Tibial artery (tissue), 4 donors: ENCODE measurements around the gene ALG1.

Experiments
- DNase-seq, 2 donors: peaks; one replicate each; pipeline ENCODE4 v3.0.0-alpha.2; 2019
- H3K27ac ChIP-seq, 2 donors: fragments of 200-600 bp; sonication (generic) in 1 of 2; 1 replicate in 1 of 2; 2 replicates in 1 of 2; pipeline ENCODE4 v1.5.1; 2018 to 2019; ENCODE audit warnings: mild to moderate bottlenecking in 1 of 2
- H3K27me3 ChIP-seq, 2 donors: fragments of 200-600 bp; sonication (generic) in 1 of 2; one replicate each; pipeline versions ENCODE4 v1.5.1 to v1.6.0; 2016 to 2019
- H3K36me3 ChIP-seq, 3 donors: fragments of 200-600 bp; sonication (generic) in 2 of 3; one replicate each; pipeline ENCODE4 v1.5.1; 2016 to 2019; ENCODE audit warnings: mild to moderate bottlenecking in 2 of 3
- H3K4me1 ChIP-seq, 4 donors: fragments of 200-600 bp; sonication (generic) in 2 of 4; 1 replicate in 3 of 4; 2 replicates in 1 of 4; pipeline ENCODE4 v1.5.1; 2016 to 2019
- H3K4me3 ChIP-seq, 2 donors: fragments of 200-600 bp; sonication (generic) in 1 of 2; 1 replicate in 1 of 2; 2 replicates in 1 of 2; pipeline ENCODE4 v1.5.1; 2018 to 2019; ENCODE audit warnings: mild to moderate bottlenecking in 2 of 2
- H3K9me3 ChIP-seq, 3 donors: fragments of 200-600 bp; sonication (generic) in 1 of 3; one replicate each; pipeline ENCODE4 v1.5.1; 2016 to 2019
- intact Hi-C: fragments of 100-400 bp; cut with DNase I; formaldehyde crosslinking; loops from one replicate; pipeline ENCODE4 v1.15.0; 2023; ENCODE audit warnings: low total_unique reads
- TF ChIP-seq, protein P1 (sequence below), 2 experiments: fragments of 200-600 bp in 1 of 2; fragments of 450-650 bp in 1 of 2; IDR thresholded peaks; one replicate each; pipeline ENCODE4 v1.5.1; 2017 to 2019; ENCODE audit warnings: antibody characterized with exemption in 2 of 2, mild to moderate bottlenecking in 1 of 2, moderate library complexity in 1 of 2

Gene ALG1, protein sequence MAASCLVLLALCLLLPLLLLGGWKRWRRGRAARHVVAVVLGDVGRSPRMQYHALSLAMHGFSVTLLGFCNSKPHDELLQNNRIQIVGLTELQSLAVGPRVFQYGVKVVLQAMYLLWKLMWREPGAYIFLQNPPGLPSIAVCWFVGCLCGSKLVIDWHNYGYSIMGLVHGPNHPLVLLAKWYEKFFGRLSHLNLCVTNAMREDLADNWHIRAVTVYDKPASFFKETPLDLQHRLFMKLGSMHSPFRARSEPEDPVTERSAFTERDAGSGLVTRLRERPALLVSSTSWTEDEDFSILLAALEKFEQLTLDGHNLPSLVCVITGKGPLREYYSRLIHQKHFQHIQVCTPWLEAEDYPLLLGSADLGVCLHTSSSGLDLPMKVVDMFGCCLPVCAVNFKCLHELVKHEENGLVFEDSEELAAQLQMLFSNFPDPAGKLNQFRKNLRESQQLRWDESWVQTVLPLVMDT

GRCh38 chr16:5071681-5072333, at the start of gene ALG1:
Gene ALG1 (plus strand): TSS chr16:5071843. CDS start chr16:5071850, 7 bp downstream.
- peak within 1 kb of the TSS; percentile 81 to 83 for H3K27ac ChIP-seq
- TF ChIP-seq, protein P1, sequence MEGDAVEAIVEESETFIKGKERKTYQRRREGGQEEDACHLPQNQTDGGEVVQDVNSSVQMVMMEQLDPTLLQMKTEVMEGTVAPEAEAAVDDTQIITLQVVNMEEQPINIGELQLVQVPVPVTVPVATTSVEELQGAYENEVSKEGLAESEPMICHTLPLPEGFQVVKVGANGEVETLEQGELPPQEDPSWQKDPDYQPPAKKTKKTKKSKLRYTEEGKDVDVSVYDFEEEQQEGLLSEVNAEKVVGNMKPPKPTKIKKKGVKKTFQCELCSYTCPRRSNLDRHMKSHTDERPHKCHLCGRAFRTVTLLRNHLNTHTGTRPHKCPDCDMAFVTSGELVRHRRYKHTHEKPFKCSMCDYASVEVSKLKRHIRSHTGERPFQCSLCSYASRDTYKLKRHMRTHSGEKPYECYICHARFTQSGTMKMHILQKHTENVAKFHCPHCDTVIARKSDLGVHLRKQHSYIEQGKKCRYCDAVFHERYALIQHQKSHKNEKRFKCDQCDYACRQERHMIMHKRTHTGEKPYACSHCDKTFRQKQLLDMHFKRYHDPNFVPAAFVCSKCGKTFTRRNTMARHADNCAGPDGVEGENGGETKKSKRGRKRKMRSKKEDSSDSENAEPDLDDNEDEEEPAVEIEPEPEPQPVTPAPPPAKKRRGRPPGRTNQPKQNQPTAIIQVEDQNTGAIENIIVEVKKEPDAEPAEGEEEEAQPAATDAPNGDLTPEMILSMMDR (IDR thresholded peaks at IDR 0.05): no peak
- intact Hi-C loops: loop anchor here (10.0 kb wide), 1 partner anchor 107 kb away; no protein-coding TSS in a partner anchor
- no peaks in the 10 kb centered on the region for H3K27me3 ChIP-seq
- peak; percentile 89 to 93 for DNase-seq
- H3K36me3 ChIP-seq: peaks cover 8 to 19% (median 16%) of the 10 kb centered on the region in 3 donors
- peaks cover 0 to 17% (median 6%) of the 10 kb centered on the region in 4 donors for H3K4me1 ChIP-seq
- no peaks in the 10 kb centered on the region for H3K9me3 ChIP-seq
- H3K4me3 ChIP-seq: peak within 1 kb of the TSS; percentile 67 to 85

GRCh38 chr16:5022521-5022920, 49.1 kb upstream of the ALG1 start:
- Histone ChIP-seq H3K36me3 (peaks cover 0 to 25% (median 0%) of the 10 kb centered on the region in 3 donors), H3K4me1 (no peaks in the 10 kb centered on the region), H3K9me3 (no peaks in the 10 kb centered on the region), H3K27me3 (peaks cover 0 to 9% of the 10 kb centered on the region in 2 donors), H3K27ac (no peak overlapping the region), H3K4me3 (no peak overlapping the region)
- TF ChIP-seq, protein P1 (IDR thresholded peaks at IDR 0.05): no peak
- no peak for DNase-seq
- intact Hi-C loops: no loop called here

DNA sequence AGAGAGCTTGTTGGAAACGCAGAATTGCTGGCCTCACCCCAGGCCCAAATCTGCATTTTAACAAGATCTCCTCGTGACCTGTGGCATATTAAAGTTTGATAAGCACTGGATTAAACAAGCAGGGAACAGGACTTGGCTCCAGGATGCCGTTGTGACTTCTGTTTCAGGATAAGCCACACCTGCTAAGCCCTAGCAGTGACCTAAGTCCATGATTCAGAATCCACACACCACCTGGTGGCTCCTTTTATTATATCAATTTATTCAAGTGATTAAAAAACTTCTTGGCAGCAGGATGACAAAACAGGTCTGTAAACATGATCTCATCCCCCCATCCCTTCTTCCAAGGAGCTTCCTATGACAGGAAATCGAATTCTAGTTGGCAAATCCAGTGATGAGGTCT, 47.0 kb upstream of the ALG1 start:
- H3K36me3 ChIP-seq: peaks cover 0 to 43% (median 0%) of the 10 kb centered on the region in 3 donors
- H3K4me3 ChIP-seq: no peak overlapping the region
- no peak for DNase-seq
- TF ChIP-seq, protein P1 (IDR thresholded peaks at IDR 0.05): no peak
- H3K9me3 ChIP-seq: no peaks in the 10 kb centered on the region
- H3K27ac ChIP-seq: no peak overlapping the region
- H3K4me1 ChIP-seq: no peaks in the 10 kb centered on the region
- intact Hi-C loops: no loop called here
- H3K27me3 ChIP-seq: peaks cover 0 to 9% of the 10 kb centered on the region in 2 donors

GRCh38 chr16:5025171-5025632, 46.4 kb upstream of the ALG1 start:
- Histone ChIP-seq H3K4me3 (no peak overlapping the region), H3K9me3 (no peaks in the 10 kb centered on the region), H3K27ac (no peak overlapping the region), H3K4me1 (no peaks in the 10 kb centered on the region), H3K36me3 (peaks cover 0 to 49% (median 0%) of the 10 kb centered on the region in 3 donors), H3K27me3 (peaks cover 0 to 9% of the 10 kb centered on the region in 2 donors)
- TF ChIP-seq, protein P1 (IDR thresholded peaks at IDR 0.05): no peak
- intact Hi-C loops: no loop called here
- DNase-seq: no peak

DNA sequence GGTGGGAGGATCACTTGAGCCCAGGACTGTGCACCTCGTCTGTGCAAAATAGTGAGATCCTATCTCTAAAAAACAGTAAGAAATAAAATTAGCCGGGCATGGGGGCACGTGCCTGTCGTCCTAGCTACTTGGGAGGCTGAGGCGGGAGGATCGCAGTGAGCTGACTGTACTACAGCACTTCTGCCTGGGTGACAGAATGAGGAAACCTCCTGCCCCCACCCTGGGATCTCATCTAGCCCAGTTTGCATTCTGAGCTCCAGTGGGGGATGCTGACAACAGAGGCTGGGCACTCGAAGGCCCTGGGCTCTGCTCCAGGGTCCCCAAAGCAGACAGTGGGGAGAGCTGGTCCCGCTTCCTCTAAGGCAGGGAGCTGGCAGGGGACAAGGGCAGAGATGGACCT, 45.0 kb upstream of the ALG1 start:
- H3K27me3 ChIP-seq: peaks cover 0 to 7% of the 10 kb centered on the region in 2 donors
- no peaks in the 10 kb centered on the region for H3K4me1 ChIP-seq
- no peak overlapping the region for H3K27ac ChIP-seq
- peaks cover 0 to 62% (median 0%) of the 10 kb centered on the region in 3 donors for H3K36me3 ChIP-seq
- TF ChIP-seq, protein P1 (IDR thresholded peaks at IDR 0.05): no peak
- no peaks in the 10 kb centered on the region for H3K9me3 ChIP-seq
- no peak for DNase-seq
- intact Hi-C loops: no loop called here
- no peak overlapping the region for H3K4me3 ChIP-seq
